Liver (tissue), 3 donors: ENCODE results near the gene EIF2AK2.

Experiments
- JUND ChIP-seq, 2 donors: IDR thresholded peaks; 2 replicates each; pipeline ENCODE4 v1.6.1; 2016; ENCODE audit warnings: antibody characterized with exemption in 2 of 2
- TF ChIP-seq, protein P1 (sequence below): fragments of 150-350 bp; IDR thresholded peaks from 2 replicates; pipeline ENCODE4 v1.5.1; 2017; ENCODE audit warnings: improper control_type of control experiment, low read depth, low read length; ENCODE audit not compliant: missing input control
- donor health status: healthy.
- donor health status: healthy.

DNA sequence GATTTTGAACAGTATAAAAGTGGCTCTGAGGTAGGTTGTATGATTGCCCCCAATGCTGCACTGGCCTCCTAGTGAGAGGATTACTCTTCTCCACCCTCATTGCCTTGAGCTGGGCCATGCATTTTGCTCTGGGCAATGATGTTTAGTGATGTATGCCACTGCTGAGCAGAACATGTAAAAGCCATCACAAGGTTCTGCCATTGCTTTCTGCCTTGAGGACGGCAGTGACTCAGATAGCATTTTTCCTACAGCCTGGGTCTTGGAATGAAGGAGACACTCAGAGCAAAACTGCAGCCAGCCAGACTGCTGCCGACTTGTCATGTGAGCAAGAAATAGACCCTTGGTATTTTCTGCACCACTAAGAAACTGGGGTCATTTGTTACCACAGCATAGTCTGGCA, 44.8 kb downstream of the EIF2AK2 start:
- TF ChIP-seq, protein P1, sequence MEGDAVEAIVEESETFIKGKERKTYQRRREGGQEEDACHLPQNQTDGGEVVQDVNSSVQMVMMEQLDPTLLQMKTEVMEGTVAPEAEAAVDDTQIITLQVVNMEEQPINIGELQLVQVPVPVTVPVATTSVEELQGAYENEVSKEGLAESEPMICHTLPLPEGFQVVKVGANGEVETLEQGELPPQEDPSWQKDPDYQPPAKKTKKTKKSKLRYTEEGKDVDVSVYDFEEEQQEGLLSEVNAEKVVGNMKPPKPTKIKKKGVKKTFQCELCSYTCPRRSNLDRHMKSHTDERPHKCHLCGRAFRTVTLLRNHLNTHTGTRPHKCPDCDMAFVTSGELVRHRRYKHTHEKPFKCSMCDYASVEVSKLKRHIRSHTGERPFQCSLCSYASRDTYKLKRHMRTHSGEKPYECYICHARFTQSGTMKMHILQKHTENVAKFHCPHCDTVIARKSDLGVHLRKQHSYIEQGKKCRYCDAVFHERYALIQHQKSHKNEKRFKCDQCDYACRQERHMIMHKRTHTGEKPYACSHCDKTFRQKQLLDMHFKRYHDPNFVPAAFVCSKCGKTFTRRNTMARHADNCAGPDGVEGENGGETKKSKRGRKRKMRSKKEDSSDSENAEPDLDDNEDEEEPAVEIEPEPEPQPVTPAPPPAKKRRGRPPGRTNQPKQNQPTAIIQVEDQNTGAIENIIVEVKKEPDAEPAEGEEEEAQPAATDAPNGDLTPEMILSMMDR, result no peak
- no peak for TF ChIP-seq JUND (IDR thresholded peaks at IDR 0.05)
